IMR-90 (cell line): ENCODE measurements around the gene TRAPPC3L.

Experiments used
- POLR2A ChIP-seq: IDR thresholded peaks from 2 replicates; pipeline ENCODE4 v1.6.1; 2012; ENCODE audit warnings: mild to moderate bottlenecking, low read depth, low read length
- TF ChIP-seq, protein P1 (sequence below): conservative IDR thresholded peaks from 2 replicates; pipeline ENCODE4 v1.5.1; 2012; ENCODE audit warnings: mild to moderate bottlenecking, low read depth, low read length, improper control_type of control experiment

DNA sequence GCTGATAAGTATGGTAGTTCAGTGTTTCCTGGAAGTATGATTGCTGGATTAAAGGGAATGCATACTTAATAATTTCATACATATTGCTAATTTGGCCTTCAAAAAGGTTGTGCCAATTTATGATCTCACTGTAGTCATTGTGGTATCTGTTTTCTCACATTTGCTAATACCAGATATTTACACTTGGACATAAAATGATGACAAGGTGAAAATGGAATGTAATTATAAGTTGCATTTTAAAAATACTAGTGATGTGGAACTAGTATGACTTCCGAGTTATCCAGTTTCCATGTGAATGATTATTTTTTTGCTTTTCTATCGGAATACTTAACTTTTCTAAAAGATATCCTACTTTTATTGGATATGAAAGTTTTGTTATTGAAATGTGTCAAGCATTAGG is 41.3 kb upstream of the TRAPPC3L start:
- TF ChIP-seq POLR2A, result no peak
- TF ChIP-seq, protein P1, sequence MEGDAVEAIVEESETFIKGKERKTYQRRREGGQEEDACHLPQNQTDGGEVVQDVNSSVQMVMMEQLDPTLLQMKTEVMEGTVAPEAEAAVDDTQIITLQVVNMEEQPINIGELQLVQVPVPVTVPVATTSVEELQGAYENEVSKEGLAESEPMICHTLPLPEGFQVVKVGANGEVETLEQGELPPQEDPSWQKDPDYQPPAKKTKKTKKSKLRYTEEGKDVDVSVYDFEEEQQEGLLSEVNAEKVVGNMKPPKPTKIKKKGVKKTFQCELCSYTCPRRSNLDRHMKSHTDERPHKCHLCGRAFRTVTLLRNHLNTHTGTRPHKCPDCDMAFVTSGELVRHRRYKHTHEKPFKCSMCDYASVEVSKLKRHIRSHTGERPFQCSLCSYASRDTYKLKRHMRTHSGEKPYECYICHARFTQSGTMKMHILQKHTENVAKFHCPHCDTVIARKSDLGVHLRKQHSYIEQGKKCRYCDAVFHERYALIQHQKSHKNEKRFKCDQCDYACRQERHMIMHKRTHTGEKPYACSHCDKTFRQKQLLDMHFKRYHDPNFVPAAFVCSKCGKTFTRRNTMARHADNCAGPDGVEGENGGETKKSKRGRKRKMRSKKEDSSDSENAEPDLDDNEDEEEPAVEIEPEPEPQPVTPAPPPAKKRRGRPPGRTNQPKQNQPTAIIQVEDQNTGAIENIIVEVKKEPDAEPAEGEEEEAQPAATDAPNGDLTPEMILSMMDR, result no peak
